Stimulated activated CD4-positive, alpha-beta T cell treated with anti-CD3 and anti-CD28 coated beads, Interleukin-1b, Interleukin-23, amount 100 ng/mL, for 48 hours (primary cell): ENCODE results near the gene SPATA6L.
A peak's percentile ranks its signal among the peaks of the same experiment; 100 is the strongest.
"Not testable (repeated sequence)": the region's sequence is repeated elsewhere in the genome, so short reads cannot be mapped to it uniquely, and the experiment has no call there.

Source experiments
- DNase-seq: peaks from one replicate; pipeline ENCODE4 v3.0.0-alpha.2; 2020

The SPATA6L gene

DNA sequence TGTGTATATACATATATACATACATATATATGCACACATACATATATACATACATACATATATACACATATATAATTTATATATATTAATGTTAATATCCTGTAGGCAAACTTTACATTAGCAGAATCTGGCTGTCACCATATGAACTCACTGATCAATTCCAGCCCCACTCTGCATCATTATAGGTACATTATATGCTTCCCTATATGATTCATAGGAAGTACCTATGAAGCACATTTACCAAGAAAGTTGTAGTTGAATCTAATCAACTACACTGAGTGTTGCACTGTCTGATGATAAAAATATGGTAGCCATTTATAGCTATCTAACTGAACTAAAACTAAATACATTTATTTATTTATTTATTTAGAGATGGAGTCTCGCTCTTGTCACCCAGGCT, 5.5 kb upstream of the SPATA6L start:
- DNase-seq, result no peak

GRCh38 chr9:4670591-4670990, 4.3 kb upstream of the SPATA6L start:
- no peak for DNase-seq

DNA sequence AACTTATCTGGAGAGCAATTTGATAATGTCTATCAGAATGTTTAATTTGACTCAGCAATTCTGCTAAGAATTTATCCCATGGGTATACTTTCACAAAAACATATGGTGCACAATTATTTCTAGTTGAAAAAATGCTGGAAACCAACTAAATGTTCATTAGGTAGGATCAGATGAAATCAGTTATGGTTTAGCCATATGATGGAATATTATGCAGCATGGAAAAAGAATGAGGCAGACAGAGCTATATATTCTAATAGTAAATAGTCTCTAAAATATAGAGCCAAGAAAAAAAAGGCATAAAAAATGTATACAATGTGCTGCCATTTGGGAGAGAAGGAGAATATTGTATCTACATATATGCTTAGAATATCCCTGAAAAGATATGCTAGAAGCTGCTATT, 3.6 kb upstream of the SPATA6L start:
- no peak for DNase-seq

GRCh38 chr9:4668604-4669003, 2.3 kb upstream of the SPATA6L start:
- no peak for DNase-seq

- no peak for DNase-seq
These were observed 1.4 kb upstream of the SPATA6L start for GRCh38 chr9:4667681-4668080.

DNA sequence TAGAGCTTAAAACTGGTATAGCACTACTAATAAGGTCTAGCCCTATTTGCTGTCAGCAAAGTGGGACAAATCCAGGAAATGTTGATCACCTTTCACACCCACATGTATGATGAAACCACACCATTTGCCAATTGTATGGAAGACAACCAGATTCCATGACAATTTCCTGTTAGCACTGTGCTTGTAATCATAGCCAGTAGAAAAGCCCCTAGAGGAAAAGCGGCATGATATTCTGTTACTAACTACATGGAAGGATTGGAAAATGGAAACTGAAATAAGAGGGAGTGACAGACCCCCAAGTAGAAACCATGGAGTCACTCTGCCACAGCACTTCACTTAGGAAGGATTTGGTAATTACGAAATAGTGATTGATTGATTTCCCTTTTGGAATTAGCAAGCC, 923 bp downstream of the SPATA6L start:
- no peak for DNase-seq

- DNase-seq, result no peak
These were observed 2.3 kb downstream of the SPATA6L start for GRCh38 chr9:4663956-4664355.

DNA sequence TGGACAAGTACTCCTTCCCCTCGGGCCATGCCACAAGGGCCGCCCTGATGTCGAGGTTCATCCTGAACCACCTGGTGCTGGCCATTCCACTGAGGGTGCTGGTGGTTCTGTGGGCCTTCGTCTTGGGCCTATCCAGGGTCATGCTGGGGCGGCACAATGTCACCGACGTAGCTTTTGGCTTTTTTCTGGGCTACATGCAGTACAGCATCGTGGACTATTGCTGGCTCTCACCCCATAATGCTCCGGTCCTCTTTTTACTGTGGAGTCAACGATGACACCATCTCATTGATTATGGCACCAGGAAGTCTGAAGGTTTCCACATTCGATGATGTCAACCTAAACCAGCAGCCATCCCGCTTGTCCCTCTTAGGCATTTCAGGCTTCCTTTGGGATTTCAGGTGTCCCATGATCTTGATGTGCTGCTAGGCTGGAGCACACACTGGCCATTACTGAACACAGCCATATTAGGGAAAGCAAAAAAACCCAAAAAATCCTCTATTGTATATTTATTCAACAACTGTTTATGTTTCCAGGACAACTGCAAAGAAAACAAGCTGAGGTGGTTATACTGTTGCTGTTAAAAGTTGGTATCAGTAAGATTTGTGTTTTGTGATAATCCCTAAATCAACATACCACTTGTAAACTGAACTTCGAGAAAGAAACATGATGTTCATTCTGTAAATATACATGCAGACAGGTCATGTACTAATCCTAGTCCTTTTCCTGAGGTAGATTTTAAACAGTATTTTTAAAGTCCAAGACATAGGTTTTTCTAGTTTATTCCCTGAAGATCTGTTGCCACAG, 3.1 kb downstream of the SPATA6L start:
- DNase-seq, result no peak

DNA sequence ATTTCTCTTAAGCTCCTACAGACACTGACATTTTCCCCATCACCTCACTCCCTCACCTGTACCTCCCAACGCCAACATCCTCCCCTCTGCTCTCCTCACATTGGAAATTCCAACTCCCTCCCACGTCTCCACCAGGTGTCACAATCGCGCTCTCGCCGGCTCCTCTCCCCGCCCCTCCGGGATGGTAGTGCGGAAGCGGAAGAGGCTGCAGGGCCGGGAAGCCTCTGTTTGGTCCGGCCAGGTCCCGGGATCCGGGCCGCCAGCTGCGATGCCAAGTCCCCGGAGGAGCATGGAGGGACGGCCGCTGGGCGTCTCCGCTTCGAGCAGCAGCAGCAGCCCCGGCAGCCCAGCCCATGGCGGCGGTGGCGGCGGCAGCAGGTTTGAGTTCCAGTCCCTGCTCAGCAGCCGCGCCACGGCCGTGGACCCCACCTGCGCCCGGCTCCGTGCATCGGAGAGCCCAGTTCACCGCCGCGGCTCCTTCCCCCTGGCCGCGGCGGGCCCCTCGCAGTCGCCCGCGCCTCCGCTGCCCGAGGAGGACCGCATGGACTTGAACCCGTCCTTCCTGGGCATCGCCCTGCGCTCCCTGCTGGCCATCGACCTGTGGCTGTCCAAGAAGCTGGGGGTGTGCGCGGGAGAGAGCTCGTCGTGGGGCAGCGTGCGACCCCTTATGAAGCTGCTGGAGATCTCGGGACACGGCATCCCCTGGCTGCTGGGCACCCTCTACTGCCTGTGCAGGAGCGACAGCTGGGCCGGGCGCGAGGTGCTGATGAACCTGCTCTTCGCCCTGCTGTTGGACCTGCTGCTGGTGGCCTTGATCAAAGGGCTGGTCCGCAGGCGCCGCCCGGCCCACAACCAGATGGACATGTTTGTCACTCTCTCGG, 3.9 kb downstream of the SPATA6L start, which contains the start of gene PLPP6:
Gene PLPP6, plus strand, starts transcription at position 187 of the 881 bp plus-strand sequence. Its CDS starts 82 bp downstream, at position 269.
- DNase-seq, result peak; percentile 76

GRCh38 chr9:4661611-4662010, 4.7 kb downstream of the SPATA6L start:
- DNase-seq, result no peak

DNA sequence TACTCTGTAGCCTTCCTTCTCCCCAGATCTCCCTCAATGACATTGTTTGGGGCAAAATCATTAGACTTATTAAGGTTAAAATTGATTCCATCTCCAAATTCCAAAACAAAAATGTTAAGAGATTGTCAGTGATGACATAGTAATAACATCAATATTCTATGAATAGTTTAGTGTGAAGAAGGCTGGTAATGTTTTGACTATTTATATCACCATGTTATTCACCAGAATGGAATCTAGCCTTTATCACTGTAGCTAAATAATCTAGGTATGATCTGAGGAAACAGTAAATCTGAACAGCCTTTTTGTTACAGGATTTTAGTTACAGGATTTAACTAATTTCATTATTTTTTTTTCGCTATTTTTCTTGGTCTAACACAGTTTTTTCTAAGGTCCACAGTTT, 5.1 kb downstream of the SPATA6L start:
- DNase-seq, result no peak

GRCh38 chr9:4660665-4661064, 5.6 kb downstream of the SPATA6L start:
- DNase-seq, result not testable (repeated sequence)

- DNase-seq, result no peak
These were observed 8.7 kb downstream of the SPATA6L start for GRCh38 chr9:4657426-4658159.

GRCh38 chr9:4656621-4657020, 9.7 kb downstream of the SPATA6L start:
- DNase-seq, result no peak

DNA sequence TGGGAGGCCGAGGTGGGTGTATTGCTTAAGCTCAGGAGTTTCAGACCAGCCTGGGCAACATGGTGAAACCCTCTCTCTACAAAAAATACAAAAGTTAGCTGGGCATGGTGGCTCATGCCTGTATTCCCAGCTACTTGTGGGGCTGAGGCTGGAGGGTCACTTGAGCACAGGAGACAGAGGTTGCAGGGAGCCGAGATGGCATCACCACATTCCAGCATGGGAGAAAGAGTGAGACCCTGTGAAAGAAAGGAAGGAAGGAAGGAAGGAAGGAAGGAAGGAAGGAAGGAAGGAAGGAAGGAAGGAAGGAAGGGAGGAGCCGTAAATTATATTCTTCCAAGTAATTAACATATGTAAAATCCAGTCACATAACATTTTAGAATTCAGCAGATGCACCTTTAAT, 10.1 kb downstream of the SPATA6L start:
- DNase-seq, result not testable (repeated sequence)

DNA sequence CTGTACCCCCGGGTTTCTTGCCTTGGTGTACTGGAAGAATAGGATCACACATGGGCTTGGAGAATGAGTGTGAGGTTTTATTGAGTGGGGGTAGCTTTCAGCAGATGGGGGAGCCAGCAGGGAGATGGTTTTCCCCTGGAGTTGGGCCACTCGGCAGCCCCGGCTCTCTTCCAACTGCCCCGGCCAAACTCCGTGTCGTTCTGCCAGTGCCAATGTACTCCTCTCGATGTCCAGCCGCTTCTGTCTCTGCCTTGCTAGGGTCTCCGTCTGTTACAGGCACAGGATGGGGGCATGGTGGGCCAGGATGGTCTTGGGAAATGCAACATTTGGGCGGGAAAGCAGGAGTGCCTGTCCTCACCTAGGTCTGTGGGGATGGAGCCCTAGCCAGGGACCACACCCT, 11.7 kb downstream of the SPATA6L start:
- DNase-seq, result no peak

- DNase-seq, result no peak
These were observed 12.2 kb downstream of the SPATA6L start for GRCh38 chr9:4654084-4654483.

DNA sequence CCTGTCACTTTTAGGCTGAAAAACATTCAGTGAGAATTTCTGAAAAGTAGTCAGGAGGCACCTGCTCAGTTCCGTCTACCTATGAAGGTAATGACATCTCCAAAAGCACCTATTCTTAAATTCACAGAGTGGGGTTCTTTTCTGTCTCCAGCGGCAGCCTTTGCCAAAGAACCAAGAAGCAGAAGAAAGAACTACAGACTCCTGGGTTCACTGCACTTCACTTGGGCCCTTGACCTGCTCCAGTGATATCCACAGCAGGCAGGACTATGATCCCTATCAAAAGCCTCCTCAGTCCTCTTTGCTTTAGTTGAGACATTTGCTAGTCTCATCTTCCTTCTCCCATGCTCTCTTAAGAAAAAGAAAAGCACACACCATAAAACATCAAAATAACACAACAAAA, 23.9 kb downstream of the SPATA6L start:
- no peak for DNase-seq

- peak; percentile 30 for DNase-seq
These were observed 26.3 kb downstream of the SPATA6L start for GRCh38 chr9:4640027-4640426.

DNA sequence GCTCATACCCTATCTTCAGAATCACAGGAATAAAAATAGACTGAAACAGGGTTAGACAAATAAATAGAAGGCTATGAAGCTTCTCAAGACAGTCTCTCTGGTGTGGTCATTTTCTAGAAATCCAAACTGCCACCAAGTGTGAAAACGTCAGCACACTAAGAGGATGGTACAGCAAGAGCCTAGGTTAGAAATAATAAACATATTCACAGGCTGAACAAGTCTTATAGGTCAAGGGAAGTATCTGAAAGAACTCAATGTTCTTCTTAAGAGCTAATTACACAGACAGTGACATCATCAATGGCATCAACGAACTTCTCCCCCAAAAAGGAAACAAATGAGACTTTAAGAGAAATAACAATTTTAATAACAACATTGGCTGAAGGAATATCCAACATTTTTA, 26.9 kb downstream of the SPATA6L start:
- DNase-seq, result no peak

DNA sequence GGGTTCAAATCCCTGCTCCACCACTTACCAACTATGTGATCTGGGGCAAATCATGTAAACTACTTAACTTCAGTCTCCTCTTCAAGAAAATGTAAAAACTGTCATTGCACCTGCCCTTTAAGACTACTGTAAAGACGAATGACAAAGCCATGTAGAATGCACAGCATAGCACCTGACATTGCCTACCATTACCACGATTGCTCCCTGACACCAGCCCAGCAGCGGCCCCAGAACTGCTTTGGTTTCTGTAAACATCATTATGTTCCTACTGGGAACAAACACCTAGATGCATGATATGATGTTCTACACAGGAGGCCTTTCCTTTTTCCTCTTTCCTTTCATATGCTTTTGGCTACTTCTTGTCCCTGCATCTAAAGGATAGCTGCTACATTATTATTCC, 27.3 kb downstream of the SPATA6L start:
- no peak for DNase-seq

DNA sequence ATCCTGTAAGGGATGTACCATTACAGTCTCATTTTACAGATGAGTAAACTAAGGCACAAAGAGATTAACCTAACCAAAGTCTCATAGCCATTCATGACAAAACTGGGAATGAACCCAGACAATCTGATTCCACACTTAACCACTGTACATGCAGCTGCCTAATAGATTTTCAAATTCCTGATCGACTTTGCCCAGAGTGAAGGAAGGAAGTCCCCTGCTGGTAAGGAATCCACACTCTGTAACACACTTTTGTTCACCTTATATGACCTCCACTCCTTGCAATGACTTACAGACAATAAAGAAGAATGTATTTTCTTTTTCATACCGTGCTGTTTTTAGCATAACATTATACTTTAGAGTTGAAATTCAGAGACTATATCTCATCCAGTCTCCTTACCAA, 35.4 kb downstream of the SPATA6L start:
- no peak for DNase-seq

- no peak for DNase-seq
These were observed 44.3 kb downstream of the SPATA6L start for GRCh38 chr9:4622016-4622415.
